HG03520 (cell line): ENCODE results near the gene HSD17B7.
A peak's percentile ranks its signal among the peaks of the same experiment; 100 is the strongest.
"Not testable (repeated sequence)": the region's sequence is repeated elsewhere in the genome, so short reads cannot be mapped to it uniquely, and the experiment has no call there.

Experiments used
- ATAC-seq: cut with Tn5 transposase; IDR thresholded peaks from one replicate; pipeline ENCODE4 v1.9.1; 2021; ENCODE audit warnings: mild to moderate bottlenecking, moderate library complexity; ENCODE audit not compliant: unreplicated experiment

Gene HSD17B7

GRCh38 chr1:162799995-162800830 lies 9.7 kb downstream of the HSD17B7 start:
- not testable (repeated sequence) for ATAC-seq

GRCh38 chr1:162807503-162807902 lies 17.0 kb downstream of the HSD17B7 start:
- not testable (repeated sequence) for ATAC-seq

GRCh38 chr1:162812357-162812756 lies 21.9 kb downstream of the HSD17B7 start:
- not testable (repeated sequence) for ATAC-seq

GRCh38 chr1:162818136-162818535 lies 27.6 kb downstream of the HSD17B7 start:
- not testable (repeated sequence) for ATAC-seq

- not testable (repeated sequence) for ATAC-seq
Measured at GRCh38 chr1:162818666-162819065, 28.2 kb downstream of the HSD17B7 start.

GRCh38 chr1:162822391-162823200 lies 32.1 kb downstream of the HSD17B7 start:
- ATAC-seq, result no peak

GRCh38 chr1:162823231-162823630 lies 32.7 kb downstream of the HSD17B7 start:
- ATAC-seq, result no peak

- no peak for ATAC-seq
Measured at GRCh38 chr1:162823771-162824525, 33.4 kb downstream of the HSD17B7 start.

- no peak for ATAC-seq
Measured at GRCh38 chr1:162829268-162829667, 38.8 kb downstream of the HSD17B7 start.

GRCh38 chr1:162832470-162832869 lies 42.0 kb downstream of the HSD17B7 start:
- ATAC-seq, result no peak

- peak; percentile 92 for ATAC-seq
Measured at GRCh38 chr1:162835157-162835899, 44.8 kb downstream of the HSD17B7 start.

- ATAC-seq, result no peak
Measured at GRCh38 chr1:162838863-162839262, 48.4 kb downstream of the HSD17B7 start.

- no peak for ATAC-seq
Measured at GRCh38 chr1:162840250-162840839, 49.8 kb downstream of the HSD17B7 start.

- ATAC-seq, result no peak
Measured at GRCh38 chr1:162844153-162844552, 53.7 kb downstream of the HSD17B7 start.

- no peak for ATAC-seq
Measured at GRCh38 chr1:162846256-162847212, 56.0 kb downstream of the HSD17B7 start.

- peak; percentile 46 for ATAC-seq
Measured at GRCh38 chr1:162847839-162848453, 57.4 kb downstream of the HSD17B7 start.

GRCh38 chr1:162849711-162850110 lies 59.2 kb downstream of the HSD17B7 start:
- no peak for ATAC-seq

- no peak for ATAC-seq
Measured at GRCh38 chr1:162851341-162851740, 60.8 kb downstream of the HSD17B7 start.
